HG02870 (cell line): ENCODE measurements around the gene FABP3.

Experiments
- ATAC-seq: cut with Tn5 transposase; IDR thresholded peaks from one replicate; pipeline ENCODE4 v1.9.1; 2021; ENCODE audit warnings: mild to moderate bottlenecking, moderate library complexity; ENCODE audit not compliant: unreplicated experiment

The FABP3 gene

DNA sequence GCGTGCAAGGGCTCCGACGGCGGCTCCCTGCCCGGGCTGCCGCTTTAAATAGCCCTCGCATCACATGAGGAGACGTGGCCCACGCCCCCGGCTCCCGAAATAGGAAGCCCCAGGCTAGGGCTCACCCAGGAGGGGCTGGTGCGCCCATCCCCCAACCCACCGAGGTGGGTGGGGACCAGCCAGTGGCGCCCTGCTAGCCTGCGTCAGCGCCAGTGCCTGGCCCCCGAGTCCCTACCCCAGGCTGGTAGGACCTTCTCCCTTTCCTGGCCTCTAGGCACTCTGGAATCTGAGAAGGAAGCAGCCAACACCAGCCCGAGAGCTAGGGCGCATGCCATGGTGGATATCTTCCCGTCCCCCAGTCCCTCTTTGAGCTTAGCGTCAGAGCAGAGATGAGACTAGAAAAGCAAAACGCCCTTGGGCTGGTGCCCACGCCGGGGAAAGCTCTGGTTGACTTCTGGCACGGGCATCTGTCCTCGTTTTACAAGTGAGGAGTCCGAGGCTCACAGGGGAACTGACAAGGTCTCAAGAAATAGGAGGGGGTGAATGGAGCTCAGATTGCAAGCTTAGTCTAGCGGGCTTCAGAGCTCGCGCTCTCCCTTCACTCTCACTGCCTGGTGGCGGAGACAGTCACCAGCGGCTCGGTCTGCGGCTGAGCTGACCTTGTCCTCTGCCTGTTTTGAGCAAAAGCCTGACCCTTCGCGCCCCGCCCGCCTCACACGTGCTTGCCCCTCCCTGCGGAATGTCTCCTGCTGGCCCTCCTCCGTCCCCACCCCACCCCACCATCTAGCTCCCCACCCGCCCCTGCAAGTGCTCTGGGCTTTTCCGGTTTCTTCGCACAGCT lies at the start of gene FABP3:
Gene FABP3 (minus strand): TSS at position 21 of the 841 bp plus-strand sequence. CDS start 62 bp downstream, outside the sequence.
- no peak for ATAC-seq

DNA sequence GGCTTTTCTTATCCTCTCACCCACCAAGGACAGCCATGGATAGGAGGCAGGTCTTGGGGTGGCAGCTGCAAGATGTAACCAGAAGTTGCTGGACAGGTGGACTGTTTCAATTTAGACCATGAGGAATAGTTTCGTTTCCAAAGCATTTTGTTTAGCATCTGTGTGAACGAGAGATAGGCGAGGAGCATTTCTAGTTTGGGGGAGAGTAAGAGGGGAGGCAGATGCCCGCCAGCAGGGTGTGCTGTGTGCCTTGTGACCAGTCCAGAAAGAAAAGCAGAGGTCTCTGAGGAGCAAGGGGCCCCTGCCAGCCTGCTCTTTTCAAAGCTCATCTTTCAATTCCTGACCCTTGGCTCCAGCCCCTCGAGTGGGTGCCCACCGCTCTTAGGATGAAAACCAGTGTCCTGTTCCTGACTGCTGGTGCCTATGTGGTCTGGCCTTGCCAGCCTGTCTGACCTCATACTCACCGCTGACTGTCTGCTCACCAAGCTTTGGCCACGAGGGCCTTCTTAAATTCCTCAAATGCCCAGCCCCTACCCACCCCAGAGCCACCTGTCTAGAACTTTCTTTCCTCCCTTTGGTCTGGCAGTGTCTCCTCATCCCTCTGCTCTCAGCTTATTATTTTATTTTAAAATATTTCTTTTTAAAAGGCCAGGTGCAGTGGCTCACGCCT lies 48.6 kb upstream of the FABP3 start:
- ATAC-seq = no peak

DNA sequence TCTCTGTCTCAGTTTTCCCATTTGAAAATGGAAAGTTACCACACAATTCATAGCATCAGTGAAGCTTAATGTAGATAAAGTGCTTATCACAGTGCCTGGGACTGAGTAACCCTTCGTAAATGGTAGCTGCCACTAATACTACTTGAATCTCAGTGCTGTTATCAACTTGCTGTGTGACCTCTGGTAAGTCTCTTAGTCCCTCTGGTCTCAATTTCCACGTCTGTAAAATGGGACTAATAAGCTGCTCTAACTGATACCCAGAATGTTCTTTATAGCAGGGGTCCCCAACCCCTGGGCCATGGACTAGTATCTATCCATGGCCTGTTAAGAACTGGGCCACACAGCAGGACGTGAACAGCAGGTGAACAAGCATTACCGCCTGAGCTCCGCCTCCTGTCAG lies 47.8 kb upstream of the FABP3 start:
- ATAC-seq = no peak

DNA sequence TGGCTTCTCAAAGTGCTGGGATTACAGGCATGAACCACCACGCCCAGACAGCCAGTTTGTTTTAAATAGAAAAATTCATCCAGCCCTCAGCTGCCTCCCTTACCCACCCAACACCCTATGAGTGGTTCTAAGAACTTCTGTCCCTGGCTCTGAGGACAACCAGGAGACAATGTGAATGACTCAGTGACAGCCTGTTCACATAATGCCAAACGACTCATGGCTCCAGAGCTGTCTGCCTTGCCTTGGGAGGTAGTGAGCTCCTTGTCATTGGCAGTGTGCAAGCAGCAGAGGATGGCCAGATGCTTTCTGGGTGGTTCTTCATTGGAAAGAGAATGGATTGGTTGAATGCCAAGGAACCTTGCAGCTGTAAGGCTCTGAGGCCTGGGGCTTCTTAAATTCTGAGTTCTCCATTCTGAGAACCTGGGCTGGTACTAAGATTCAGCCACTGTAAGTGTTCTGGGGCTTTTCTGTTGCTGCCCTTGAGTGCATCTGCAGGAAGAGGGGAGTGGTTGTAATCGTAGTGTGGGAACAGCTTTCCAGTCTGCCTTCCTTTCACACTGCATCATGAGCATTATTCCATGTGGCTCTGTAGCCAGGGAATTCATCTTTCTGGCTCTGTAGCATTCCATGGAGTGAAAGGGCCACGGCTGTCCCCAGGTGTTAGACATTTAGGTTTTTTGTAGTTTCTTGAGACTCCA lies 45.9 kb upstream of the FABP3 start:
- ATAC-seq = no peak

DNA sequence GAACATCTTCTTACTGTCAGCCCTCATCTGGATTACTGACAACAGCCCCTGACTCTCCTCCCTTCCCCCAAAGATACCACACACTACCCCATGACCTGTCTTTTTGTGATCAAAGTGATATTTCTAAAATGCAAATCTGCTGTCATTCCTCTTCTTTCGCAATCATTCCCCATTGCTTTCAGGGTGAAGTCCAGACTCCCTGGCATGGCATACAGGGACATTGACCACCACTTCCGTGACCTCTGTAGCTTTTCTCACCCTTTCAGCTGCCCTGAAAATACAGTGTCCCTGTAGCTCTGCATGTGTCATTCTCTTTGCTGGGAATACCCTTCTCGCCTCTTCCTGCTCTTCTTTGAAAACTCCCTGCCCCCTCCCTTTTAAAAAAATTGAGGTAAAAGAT lies 44.3 kb upstream of the FABP3 start:
- no peak for ATAC-seq

DNA sequence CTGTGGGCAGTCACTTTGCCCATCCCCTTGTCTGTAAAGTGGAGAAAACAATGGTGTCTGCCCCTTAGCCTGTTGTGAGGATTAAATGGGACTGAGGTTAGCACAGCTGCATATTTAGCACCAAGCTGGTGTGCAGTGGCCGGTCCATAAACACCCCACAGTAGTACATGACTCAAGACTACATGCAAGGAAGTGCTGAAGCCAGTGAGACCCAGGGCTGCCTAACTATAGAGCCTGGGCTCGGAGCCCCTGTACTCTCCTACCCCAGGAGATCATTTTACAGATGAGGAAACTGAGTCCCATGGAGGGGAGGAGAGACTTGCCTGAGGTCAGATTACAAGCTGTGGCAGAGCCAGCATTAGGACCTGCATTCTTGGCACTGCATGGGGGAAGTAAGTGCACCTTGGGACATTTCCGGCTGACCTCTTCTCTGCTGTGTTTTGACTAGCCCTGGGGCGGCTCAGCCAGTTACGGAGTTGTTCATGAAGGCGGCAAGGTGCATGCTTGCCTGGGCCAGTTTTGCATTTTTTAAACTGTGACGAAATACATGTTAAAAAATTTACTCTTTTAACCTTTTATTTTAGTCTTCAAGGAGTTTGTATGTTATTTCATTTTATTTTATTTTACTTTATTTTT lies 43.3 kb upstream of the FABP3 start:
- no peak for ATAC-seq

DNA sequence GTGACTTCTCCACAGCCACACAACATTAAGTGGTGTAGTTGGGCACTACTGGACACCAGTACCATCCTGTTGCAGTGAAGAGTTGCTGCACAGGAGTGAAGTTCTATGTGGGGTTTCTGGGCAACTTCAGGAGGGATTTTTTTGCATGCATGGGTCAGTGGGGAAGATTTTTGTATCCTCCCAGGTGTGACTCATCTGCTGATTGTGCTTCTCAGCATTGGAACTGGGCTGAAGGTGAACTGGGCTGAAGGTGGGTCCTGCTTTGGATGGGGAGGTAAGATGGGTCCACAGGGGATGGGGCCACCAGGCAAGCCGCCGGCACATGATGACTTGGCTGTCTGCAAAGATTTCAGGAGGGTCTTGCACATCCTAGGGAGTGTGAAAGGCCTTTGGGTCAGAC lies 42.8 kb upstream of the FABP3 start:
- ATAC-seq = no peak

DNA sequence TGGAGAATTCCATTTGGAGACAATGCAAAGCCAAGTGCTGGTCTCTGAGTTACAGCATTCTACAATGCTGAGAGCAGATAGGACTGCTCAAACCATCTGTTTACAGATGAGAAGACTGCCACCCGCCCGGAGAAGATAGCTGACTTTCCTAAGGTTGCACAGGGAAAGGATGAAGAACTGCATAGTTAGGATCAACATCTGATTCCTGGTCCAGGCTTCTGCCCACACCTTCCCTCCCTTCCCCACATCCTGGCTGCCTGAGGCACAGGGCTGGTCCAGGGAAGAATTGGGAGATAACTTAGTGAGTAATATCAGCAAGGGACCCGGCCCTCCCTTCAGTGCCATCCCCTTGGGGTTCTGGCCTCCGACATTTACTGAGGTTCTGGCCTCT lies 42.1 kb upstream of the FABP3 start:
- ATAC-seq = no peak

DNA sequence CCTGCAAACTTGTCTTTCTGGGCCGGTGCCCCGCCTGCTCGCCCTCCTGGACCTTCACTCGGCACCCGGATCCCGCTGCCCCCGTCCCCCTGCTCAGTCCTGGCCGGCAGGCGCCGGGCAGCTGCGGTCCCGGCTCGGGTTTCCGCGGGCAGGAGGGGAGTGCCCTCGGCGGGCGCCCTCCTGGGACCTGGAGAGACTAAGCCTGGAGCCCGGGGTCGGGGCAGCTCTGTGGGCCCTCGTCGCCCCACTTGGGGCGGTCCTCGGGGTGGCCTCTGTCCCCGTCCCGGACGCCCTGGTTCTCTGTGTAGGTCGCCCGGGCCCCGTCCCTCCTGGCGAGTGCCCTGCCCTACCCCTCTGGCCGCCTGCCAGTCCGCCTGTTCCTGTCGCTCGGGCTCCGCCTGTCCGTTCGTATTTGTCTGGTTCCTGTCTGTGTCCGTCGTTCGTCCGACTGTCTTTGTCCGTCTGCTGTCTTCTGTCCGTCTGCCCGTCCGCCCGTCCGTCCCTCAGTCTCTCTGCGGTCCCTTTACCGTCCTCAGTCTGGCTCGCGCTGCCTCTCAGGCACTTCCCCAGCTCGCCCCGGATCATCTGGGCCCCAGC lies 40.6 kb upstream of the FABP3 start:
- ATAC-seq = no peak

DNA sequence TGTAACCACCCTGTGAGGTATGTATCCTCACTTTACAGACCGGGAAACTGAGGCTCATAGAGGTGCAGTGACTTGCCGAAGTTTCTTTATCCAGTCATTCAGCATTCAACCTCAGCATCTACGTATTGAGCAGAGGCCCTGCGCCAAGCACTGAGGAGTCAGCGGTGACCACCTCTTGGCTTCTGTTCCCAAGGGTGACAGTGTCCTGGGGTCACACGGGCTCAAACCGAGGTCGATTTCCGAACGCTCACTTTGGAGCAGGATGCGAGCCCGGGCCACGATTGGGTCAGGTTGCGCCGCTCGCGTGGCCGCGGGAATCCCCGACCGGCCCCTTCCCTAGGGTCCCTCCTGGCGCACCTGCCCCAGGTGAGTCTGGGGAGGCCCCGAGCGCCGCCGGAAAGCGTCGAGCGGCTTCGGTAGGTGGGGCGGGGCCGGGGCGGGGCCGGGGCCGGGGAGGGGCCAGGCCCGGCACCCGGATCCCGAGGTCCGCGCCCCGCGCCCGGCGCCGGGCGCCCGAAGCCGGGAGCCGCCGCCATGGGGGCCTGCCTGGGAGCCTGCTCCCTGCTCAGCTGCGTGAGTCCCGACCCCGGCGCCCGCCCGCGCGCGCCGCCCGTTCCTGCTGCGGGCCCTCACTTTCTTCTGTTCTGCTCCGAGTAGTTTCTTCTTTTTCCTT lies 40.0 kb upstream of the FABP3 start, which contains the start of gene SERINC2:
Gene SERINC2 (plus strand): TSS at position 482 of the 673 bp plus-strand sequence. CDS start 53 bp downstream, at position 535.
- ATAC-seq = no peak

DNA sequence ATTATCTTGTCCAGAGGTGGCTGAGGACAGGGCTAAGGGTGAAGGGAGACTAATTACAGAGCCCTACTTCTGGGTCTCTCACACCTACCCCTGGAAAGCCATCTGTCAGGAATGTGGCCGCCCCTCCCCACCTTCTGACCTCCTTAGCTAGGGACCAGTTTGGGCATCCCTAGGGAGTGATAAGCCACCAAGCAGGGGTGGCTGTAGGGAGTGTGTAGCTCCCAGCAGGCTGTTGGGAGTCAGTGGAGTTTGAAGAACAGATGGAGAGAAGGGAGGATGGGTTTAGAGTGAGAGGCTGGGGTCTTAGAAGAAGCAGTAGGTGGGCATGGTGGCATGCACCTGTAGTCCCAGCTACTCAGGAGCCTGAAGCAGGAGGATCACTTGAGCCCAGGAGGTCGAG lies 39.3 kb upstream of the FABP3 start:
- no peak for ATAC-seq

DNA sequence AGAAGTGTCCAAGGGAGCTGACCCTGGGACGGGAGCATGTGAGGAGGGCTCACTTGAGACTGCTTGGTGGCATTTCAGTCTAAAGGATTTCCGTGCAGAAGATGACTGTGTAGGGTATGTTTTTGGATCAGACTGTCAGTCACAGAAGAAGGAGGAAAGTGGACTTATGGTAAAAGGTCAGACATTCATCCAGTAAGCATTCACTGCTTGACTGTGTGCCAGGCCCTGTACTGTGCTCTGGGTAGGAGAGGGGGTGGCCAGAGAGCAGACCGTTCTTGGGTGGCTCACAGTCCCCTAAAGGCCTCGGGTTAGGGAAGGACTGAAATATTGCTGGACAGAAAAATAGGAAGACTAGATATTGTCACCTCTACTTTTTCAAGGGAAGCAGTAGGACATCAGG lies 38.0 kb upstream of the FABP3 start:
- no peak for ATAC-seq

DNA sequence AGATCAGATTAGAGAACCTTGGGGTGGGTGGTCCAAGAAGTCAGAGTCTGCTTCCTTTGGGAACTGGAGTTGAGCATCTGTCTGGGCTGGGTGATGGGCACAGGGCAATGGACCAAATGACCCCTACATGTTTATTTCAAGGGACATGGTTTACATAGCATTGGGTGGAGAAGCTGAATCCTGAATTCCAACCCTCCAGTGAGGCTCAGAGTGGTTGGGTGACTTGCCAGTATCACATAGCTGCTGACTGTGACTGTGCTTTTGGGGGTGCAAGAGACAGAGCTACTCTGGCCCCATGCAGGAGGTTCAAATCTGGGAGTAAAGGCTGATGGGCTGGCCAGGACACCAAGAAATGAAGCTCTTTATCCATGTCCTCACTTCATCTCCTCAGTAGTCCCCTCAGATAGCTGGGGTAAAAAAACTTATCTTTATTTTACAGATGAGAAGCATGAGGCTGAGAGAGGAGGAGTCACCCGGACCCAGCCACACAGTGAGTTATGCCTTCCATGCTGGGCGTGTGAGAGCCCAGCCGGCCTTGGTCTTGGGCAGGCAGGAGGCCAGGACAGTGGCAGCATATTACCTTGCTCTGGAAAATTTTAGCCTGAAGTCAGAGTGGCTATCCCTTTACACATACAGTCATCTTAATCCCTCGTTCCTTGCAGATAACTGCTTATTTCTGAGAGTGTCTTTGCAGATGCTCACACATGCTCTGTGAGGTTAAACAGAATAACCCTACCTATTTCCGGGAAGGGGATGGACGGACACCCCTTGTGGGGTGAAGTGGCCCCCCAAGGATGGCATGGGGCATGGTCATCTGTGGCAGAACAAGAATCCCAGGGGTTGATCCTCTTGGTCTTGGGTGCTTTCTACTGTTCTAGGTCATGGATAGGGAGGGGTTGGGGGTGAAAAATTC lies 37.3 kb upstream of the FABP3 start:
- ATAC-seq = no peak

DNA sequence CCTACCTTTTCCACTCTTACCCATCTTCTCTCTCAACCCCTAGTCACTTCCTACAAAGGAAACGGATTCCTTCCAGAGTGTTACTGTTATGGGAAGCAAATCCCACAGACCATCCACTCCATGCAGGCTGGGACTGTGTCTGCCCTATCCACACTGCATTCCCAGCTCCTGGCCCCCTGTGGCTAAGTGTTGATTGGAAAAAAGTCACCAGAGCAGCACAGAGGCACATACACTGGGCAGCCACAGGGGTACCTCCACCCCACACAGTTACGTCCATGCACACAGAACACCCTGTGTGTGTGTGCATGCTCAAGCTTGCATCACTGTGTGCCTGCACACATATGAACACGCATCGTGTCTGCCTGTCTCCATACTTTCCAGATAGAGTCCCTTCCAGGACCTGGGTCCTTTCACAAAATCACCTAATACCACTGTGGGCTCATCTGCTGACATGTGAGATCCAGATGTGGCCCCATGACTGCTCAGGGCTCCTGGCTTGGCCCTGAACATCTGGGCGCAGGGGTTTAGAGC lies 36.0 kb upstream of the FABP3 start:
- no peak for ATAC-seq

DNA sequence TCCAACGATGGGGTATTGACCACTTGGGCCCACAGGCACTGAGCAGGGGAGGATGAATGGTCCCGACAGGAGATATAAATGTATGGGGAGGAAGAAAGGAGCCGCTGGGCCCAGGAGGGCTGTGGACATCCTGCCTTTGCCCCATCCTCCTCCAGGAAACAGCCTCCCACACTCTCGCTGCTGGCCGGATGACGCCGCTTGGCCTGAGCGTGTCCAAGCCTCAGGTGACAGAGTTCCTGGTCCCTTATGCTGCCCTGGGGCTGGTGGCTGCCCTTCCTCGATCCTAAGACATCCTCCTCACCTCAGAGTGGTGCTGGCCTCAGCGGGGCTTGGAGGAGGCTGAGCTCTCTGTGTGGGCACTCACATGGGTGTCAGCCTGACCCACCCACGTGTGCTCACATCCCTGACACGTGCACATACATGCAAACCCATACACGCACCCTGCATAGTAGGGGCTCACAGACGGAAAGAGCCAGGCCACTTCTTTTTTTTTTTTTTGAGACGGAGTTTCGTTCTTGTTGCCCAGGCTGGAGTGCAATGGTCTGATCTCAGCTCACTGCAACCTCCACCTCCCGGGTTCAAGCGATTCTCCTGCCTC lies 34.3 kb upstream of the FABP3 start:
- ATAC-seq = no peak

DNA sequence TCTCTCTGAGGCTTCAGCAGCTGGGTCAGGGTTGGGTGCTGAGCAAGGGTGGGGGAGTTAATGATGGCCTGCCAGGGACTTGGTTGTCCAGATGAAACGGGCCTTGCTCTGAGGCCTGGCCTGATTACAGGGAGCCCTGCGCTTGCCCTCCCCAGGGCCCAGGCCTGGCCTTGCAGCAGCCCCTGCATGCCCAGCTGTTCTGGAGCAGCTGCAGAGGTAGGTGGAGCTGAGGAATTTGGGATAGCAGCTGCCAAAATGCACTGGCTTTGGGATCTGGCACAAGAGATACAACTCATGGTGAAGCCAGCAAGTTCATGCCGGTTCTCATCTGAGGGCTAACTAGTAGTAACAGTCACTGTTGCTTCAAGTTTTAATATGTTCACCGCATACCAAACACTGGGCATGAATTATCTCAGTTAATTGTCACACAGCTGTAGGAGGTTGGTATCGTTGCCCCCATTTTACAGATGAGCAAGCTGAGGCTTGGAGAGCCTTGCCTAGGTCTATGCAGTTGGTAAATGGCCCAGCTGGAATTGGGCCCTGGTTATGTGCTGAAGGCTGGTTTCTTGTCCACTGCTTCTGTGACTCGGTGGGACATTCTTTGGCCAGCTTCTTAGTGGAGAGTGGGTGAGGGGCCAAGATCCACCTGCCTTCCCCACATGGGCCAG lies 32.8 kb upstream of the FABP3 start:
- ATAC-seq = no peak

DNA sequence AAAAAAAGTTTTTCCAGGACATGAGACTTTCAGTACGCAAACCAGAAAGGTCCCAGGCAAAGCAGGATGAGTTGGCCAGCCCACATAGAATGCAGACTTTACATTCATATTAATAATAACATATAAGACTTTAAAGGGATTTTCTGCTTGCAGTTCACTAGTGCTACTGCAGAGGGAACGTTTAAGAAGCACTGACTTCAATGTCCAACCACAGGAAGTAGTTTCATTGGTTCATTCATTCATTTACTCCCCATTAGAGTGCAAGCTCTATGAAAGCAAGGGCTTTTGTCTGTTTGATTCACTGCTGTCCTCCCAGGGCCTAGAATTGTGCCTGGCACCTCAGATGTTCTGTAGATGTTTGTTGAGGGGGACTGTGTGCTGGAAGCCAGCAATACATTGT lies 28.4 kb upstream of the FABP3 start:
- no peak for ATAC-seq

DNA sequence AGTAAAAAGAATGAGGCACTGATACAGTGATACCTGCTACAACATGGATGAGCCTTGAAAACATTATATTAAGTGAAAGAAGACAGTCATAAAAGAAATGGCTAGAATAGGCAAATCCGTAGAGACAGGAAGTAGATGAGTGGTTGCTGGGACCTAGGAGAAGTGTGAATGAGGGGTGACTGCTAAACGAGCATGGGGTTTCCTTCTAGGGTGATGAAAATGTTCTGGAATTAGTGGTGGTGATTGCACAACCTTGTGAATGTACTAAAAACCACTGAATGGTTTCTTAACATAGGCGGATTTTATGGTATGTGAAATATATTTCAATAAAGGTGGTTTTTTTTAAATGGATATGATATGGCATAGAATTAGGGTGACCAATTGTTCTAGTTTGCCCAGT lies 27.5 kb upstream of the FABP3 start:
- ATAC-seq = no peak
